GM13976 (cell line): ENCODE measurements around the gene KCNMA1.

Experiments
- DNase-seq: peaks from one replicate; pipeline ENCODE4 v3.0.0; 2012; ENCODE audit warnings: low spot score
- CTCF ChIP-seq: IDR thresholded peaks from 2 replicates; pipeline ENCODE4 v1.5.1; 2012; ENCODE audit warnings: borderline replicate concordance, mild to moderate bottlenecking; ENCODE audit not compliant: insufficient read depth; ENCODE audit errors: extremely low read depth, missing control alignments, control extremely low read depth
- in situ Hi-C: fragments of 300-500 bp; cut with MboI; formaldehyde crosslinking; loops from one replicate; pipeline ENCODE4 v1.12.0; 2022; ENCODE audit warnings: low sequenced_read_pairs, mixed read lengths, inconsistent platforms; ENCODE audit not compliant: unreplicated experiment

KCNMA1 gene

GRCh38 chr10:77556990-77557601 lies 80.5 kb downstream of the KCNMA1 start:
- in situ Hi-C loops, result no loop called here
- no peak for TF ChIP-seq CTCF
- DNase-seq, result no peak

GRCh38 chr10:77555591-77556212 lies 81.9 kb downstream of the KCNMA1 start:
- no peak for TF ChIP-seq CTCF
- in situ Hi-C loops, result no loop called here

GRCh38 chr10:77554996-77555397 lies 82.6 kb downstream of the KCNMA1 start:
- no peak for TF ChIP-seq CTCF
- in situ Hi-C loops, result no loop called here
- DNase-seq, result no peak

More at GRCh38 chr10:77555591-77556212, 81.9 kb downstream of the KCNMA1 start:
- DNase-seq, result no peak

- in situ Hi-C loops, result no loop called here
- no peak for TF ChIP-seq CTCF
- no peak for DNase-seq
These were observed 83.6 kb downstream of the KCNMA1 start for GRCh38 chr10:77553966-77554365.

GRCh38 chr10:77553311-77553710 lies 84.3 kb downstream of the KCNMA1 start:
- DNase-seq, result no peak
- in situ Hi-C loops, result no loop called here
- no peak for TF ChIP-seq CTCF

- DNase-seq, result no peak
- in situ Hi-C loops, result no loop called here
- TF ChIP-seq CTCF, result no peak
These were observed 85.4 kb downstream of the KCNMA1 start for GRCh38 chr10:77552252-77552651.

- TF ChIP-seq CTCF, result no peak
- no peak for DNase-seq
- in situ Hi-C loops, result no loop called here
These were observed 87.2 kb downstream of the KCNMA1 start for GRCh38 chr10:77550378-77550777.
